Cerebellar nuclear complex (tissue), 1 donor: ENCODE measurements around the gene PRPF39.

Experiments used
- DNase-seq, 2 experiments: peaks; one replicate each; lab custom pipeline; 2025; lab: John Stamatoyannopoulos, UW

The PRPF39 gene

GRCh38 chr14:45082420-45082819, 1.5 kb upstream of the PRPF39 start:
- no peak for DNase-seq

GRCh38 chr14:45083617-45083975, 320 bp upstream of the PRPF39 start:
- DNase-seq, result no peak

GRCh38 chr14:45084946-45085346, 1.0 kb downstream of the PRPF39 start:
- DNase-seq, result no peak

GRCh38 chr14:45089813-45090212, 5.9 kb downstream of the PRPF39 start:
- no peak for DNase-seq

GRCh38 chr14:45091710-45092109, 7.8 kb downstream of the PRPF39 start:
- DNase-seq, result no peak

GRCh38 chr14:45094275-45094674, 10.4 kb downstream of the PRPF39 start:
- DNase-seq, result no peak

- DNase-seq, result no peak
Observed at GRCh38 chr14:45095143-45095542, 11.2 kb downstream of the PRPF39 start.

- DNase-seq, result no peak
Observed at GRCh38 chr14:45096218-45096617, 12.3 kb downstream of the PRPF39 start.

- no peak for DNase-seq
Observed at GRCh38 chr14:45103806-45104205, 19.9 kb downstream of the PRPF39 start.

- DNase-seq, result no peak
Observed at GRCh38 chr14:45104561-45104960, 20.6 kb downstream of the PRPF39 start.

- DNase-seq, result no peak
Observed at GRCh38 chr14:45112896-45113781, 29.2 kb downstream of the PRPF39 start.

GRCh38 chr14:45114327-45114726, 30.4 kb downstream of the PRPF39 start:
- no peak for DNase-seq

GRCh38 chr14:45118594-45118993, 34.7 kb downstream of the PRPF39 start:
- no peak for DNase-seq

- no peak for DNase-seq
Observed at GRCh38 chr14:45120096-45120495, 36.2 kb downstream of the PRPF39 start.

- no peak for DNase-seq
Observed at GRCh38 chr14:45123271-45123670, 39.4 kb downstream of the PRPF39 start.

GRCh38 chr14:45125754-45126153, 41.8 kb downstream of the PRPF39 start:
- DNase-seq, result no peak

- DNase-seq, result no peak
Observed at GRCh38 chr14:45128963-45129629, 45.2 kb downstream of the PRPF39 start.

- no peak for DNase-seq
Observed at GRCh38 chr14:45133683-45134050, 49.8 kb downstream of the PRPF39 start.

GRCh38 chr14:45134051-45134958, 50.4 kb downstream of the PRPF39 start, which contains the start of gene FKBP3:
TSS of gene FKBP3 (minus strand) at chr14:45134481. CDS start at chr14:45134456, 25 bp downstream.
- DNase-seq, result peak; percentile 95 to 96

- no peak for DNase-seq
Observed at GRCh38 chr14:45135156-45135555, 51.2 kb downstream of the PRPF39 start.

- peak; percentile 33 to 84 for DNase-seq
Observed at GRCh38 chr14:45135659-45136395, 51.9 kb downstream of the PRPF39 start, which contains the start of gene FANCM. TSS of gene FANCM (plus strand) at chr14:45135930. CDS start at chr14:45136032, 102 bp downstream.
